ENCODE measurements around the gene VPS13D. TPM values are rescaled to one million over a fixed set of nuclear protein-coding genes. Genes with fewer than 3 reads are reported as not detected.

VPS13D gene
- total RNA-seq, 1 experiment from 2014 or later = 29.0 TPM

- no peak for ATAC-seq
- TF ChIP-seq ZNF396 (CRISPR knock-in tag; IDR thresholded peaks at IDR 0.05; ENCODE audit: borderline replicate concordance) (no peak), TCF7 (CRISPR knock-in tag; IDR thresholded peaks at IDR 0.05; ENCODE audit: low read depth) (no peak), ZNF532 (CRISPR knock-in tag; IDR thresholded peaks at IDR 0.05; ENCODE audit: borderline replicate concordance) (no peak), GRHL2 (CRISPR knock-in tag; IDR thresholded peaks at IDR 0.05; ENCODE audit: insufficient replicate concordance, severe bottlenecking) (no peak), NFYB (CRISPR knock-in tag; conservative IDR thresholded peaks at IDR 0.05; ENCODE audit: low read depth) (no peak), FOXK1 (CRISPR knock-in tag; IDR thresholded peaks at IDR 0.05) (no peak), ZNF138 (CRISPR knock-in tag; conservative IDR thresholded peaks at IDR 0.05) (no peak), NFATC4 (CRISPR knock-in tag; IDR thresholded peaks at IDR 0.05) (no peak), SP1 (CRISPR knock-in tag; conservative IDR thresholded peaks at IDR 0.05) (no peak), ATF3 (CRISPR knock-in tag; conservative IDR thresholded peaks at IDR 0.05) (no peak), EMX1 (CRISPR knock-in tag; IDR thresholded peaks at IDR 0.05) (no peak), PREB (CRISPR knock-in tag; IDR thresholded peaks at IDR 0.05; ENCODE audit: borderline replicate concordance) (no peak), ZNF121 (CRISPR knock-in tag; IDR thresholded peaks at IDR 0.05) (no peak), USF2 (CRISPR knock-in tag; IDR thresholded peaks at IDR 0.05) (no peak), JUN (CRISPR knock-in tag; IDR thresholded peaks at IDR 0.05) (no peak), IRF2 (CRISPR knock-in tag; IDR thresholded peaks at IDR 0.05; ENCODE audit: borderline replicate concordance, low read depth) (no peak), CTCF (IDR thresholded peaks at IDR 0.05) (no peak), ERG (CRISPR knock-in tag; IDR thresholded peaks at IDR 0.05) (no peak)
- CTCF ChIA-PET = no interaction called here
- no peak overlapping the region for H3K27ac Mint-ChIP-seq
- H3K36me3 Mint-ChIP-seq = no peaks in the 10 kb centered on the region
- H3K4me1 Mint-ChIP-seq = peaks cover 13% of the 10 kb centered on the region
- H3K27me3 Mint-ChIP-seq (ENCODE audit: low read depth) = no peaks in the 10 kb centered on the region
- no peak for DNase-seq (ENCODE audit: low spot score)
- no peak overlapping the region for H3K4me3 Mint-ChIP-seq
- no peaks in the 10 kb centered on the region for H3K9me3 Mint-ChIP-seq
- POLR2A ChIA-PET = no interaction called here
These were observed 198.5 kb downstream of the VPS13D start for GRCh38 chr1:12428334-12428733.

Measured in WTC11 (cell line).